ENCODE results near the gene FNIP1. TPM values are rescaled to one million over a fixed set of nuclear protein-coding genes. Genes with fewer than 3 reads are reported as not detected.

The FNIP1 gene
- total and polyA plus RNA-seq, 9 of the 15 experiments (the other 6 are each of a cell fraction or from before 2014, with no cell fraction given), result 5.0 to 32.8 (median 18.4) TPM

- TF ChIP-seq ZNF740 (CRISPR knock-in tag; IDR thresholded peaks at IDR 0.05) (no peak), ZNF740 (tag; IDR thresholded peaks at IDR 0.05) (peak in 1 of 2 experiments; percentile 76; a peak in 2 of 4 replicates), XRCC3 (IDR thresholded peaks at IDR 0.05) (no peak), AFF4 (CRISPR knock-in tag; IDR thresholded peaks at IDR 0.05) (no peak), ZNF217 (CRISPR knock-in tag; IDR thresholded peaks at IDR 0.05) (no peak), ZNF592 (IDR thresholded peaks at IDR 0.05) (peak; percentile 95), XRCC5 (IDR thresholded peaks at IDR 0.05; ENCODE audit: low read depth, low read length) (no peak), TCF7 (IDR thresholded peaks at IDR 0.05; ENCODE audit: borderline replicate concordance) (no peak), DMBX1 (CRISPR knock-in tag; IDR thresholded peaks at IDR 0.05; ENCODE audit: borderline replicate concordance) (peak; percentile 89; the same call in 1 of the 2 replicates), BHLHE40 (IDR thresholded peaks at IDR 0.05; ENCODE audit: low read length) (no peak), ZNF696 (CRISPR knock-in tag; conservative IDR thresholded peaks at IDR 0.05) (no peak), DDX20 (tag; IDR thresholded peaks at IDR 0.05; ENCODE audit: low read depth) (peak; percentile 76; the same call in 1 of the 2 replicates), PREB (CRISPR knock-in tag; IDR thresholded peaks at IDR 0.05) (no peak), ZC3H8 (IDR thresholded peaks at IDR 0.05) (no peak), KLF1 (tag; IDR thresholded peaks at IDR 0.05) (no peak), BCOR (IDR thresholded peaks at IDR 0.05) (no peak), THRB (CRISPR knock-in tag; conservative IDR thresholded peaks at IDR 0.05) (no peak)
These were observed 46.9 kb downstream of the FNIP1 start (continued) for GRCh38 chr5:131749723-131750470.

All from K562 (cell line).